ENCODE results near the gene ADCK2.
"Not testable (repeated sequence)": the region's sequence is repeated elsewhere in the genome, so short reads cannot be mapped to it uniquely, and the experiment has no call there.

ADCK2 gene

GRCh38 chr7:140674356-140674800, 1.6 kb downstream of the ADCK2 start:
- no peak for DNase-seq

DNA sequence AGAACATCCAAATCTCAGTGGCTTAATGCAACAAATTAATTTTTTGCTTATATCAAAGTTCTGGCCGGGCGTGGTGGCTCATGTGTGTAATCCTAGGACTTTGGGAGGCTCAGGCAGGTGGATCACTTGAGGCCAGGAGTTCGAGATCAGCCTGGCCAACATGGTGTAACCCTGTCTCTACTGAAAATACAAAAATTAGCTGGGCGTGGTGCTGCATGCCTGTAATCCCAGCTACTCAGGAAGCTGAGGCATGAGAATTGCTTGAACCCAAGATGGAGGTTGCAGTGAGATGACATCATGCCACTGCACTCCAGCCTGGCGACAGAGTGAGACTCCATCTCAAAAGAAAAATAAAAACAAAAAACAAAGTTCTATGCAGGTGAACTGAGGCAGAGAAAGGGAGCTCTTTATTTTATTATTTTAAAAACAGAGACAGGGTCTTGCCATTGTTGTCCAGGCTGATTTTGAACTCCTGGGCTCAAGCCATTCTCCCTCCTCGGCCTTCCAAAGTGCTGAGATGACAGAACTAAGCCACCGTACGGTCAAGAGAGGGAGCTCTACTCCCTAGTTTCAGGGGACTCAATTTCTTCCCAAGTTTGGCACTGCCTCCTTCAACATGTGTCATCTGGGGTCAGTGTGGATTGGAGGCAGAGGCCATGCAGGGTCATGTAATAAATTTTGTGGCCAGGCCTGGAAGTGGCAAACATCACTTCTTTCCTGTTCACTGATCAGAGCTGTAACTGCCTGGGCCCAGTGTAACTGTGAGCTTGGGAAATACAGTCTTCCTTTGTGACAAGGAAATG, 2.4 kb downstream of the ADCK2 start:
- peak; percentile 71 to 87 (median 83) for DNase-seq

DNA sequence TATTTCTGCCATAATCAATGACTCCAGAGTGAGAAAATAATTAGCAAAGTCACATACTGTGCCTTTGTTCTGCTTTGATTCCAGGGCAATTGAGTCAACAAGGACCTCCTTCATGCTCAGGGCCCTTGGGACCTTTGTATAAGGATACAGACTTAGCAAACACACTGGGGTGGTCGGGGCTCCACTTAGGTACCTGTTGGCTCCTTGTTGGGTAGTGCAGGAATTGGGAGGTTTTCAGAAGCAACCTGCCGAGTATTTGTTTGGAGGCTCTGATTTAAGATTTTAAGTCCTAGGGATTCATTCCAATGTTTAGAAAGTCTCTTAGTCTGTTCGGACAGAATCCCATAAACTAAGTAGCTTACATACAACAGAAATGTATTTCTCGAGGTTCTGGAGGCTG, 3.0 kb downstream of the ADCK2 start:
- no peak for DNase-seq

DNA sequence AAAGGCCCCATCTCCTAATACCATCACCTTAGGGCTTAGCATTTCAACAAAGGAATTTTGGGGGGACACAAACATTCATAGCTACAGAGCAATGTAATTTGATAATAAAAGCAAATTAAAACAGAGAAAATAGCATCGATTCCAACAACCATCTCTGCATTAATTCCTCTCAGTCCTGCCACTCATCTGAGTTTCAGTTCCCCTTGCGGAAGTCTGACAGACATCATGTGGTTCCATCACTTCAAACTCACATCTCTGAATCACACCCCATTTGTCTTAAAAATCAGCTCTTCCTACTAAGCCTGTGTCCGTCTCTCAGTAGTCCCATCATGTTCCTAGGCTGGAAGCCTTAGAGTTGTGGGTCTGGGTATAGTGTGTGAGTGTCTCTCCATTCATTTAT, 3.6 kb downstream of the ADCK2 start:
- DNase-seq, result peak; percentile 61 to 84 (median 74)

DNA sequence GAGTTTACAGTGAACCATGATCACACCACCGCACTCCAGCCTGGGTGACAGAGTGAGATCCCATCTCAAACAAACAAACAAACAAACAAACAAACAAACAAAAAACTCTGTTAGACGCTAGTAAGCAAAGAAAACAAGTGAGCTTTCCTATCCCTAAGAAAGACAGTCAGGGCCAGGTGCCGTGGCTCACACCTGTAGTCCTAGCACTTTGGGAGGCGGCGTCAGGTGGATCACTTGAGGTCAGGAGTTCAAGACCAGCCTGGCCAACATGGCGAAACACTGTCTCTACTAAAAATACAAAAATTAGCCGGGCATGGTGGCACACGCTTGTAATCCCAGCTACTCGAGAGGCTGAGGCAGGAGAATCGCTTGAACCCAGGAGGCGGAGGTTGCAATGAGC, 4.2 kb downstream of the ADCK2 start:
- DNase-seq, result not testable (repeated sequence)

GRCh38 chr7:140677496-140677895, 4.8 kb downstream of the ADCK2 start:
- DNase-seq, result no peak

GRCh38 chr7:140678081-140678815, 5.5 kb downstream of the ADCK2 start:
- DNase-seq, result no peak

GRCh38 chr7:140678816-140679130, 6.0 kb downstream of the ADCK2 start:
- DNase-seq, result no peak

DNA sequence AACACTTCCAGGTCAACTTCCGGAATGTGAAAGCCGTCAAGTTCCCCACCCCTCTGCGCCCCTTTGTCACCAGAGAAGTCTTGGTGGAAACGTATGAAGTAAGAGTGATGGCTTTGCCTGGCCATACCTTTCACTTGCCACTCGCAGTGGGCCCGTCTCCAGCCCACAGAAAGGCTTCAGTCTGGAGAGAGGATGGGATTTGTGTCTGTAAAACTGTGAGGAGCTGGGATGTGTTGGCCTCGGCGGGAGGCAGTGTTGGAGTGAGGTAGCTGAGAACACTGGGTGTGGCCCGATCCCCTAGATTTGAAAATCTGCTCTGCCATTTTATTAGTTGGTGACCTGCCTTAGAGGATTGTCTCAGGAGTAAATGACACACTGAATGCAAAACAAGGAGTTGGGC, 6.4 kb downstream of the ADCK2 start:
- no peak for DNase-seq

GRCh38 chr7:140680886-140681285, 8.1 kb downstream of the ADCK2 start:
- no peak for DNase-seq

GRCh38 chr7:140681766-140682165, 9.0 kb downstream of the ADCK2 start:
- no peak for DNase-seq

GRCh38 chr7:140683657-140684056, 10.9 kb downstream of the ADCK2 start:
- no peak for DNase-seq

DNA sequence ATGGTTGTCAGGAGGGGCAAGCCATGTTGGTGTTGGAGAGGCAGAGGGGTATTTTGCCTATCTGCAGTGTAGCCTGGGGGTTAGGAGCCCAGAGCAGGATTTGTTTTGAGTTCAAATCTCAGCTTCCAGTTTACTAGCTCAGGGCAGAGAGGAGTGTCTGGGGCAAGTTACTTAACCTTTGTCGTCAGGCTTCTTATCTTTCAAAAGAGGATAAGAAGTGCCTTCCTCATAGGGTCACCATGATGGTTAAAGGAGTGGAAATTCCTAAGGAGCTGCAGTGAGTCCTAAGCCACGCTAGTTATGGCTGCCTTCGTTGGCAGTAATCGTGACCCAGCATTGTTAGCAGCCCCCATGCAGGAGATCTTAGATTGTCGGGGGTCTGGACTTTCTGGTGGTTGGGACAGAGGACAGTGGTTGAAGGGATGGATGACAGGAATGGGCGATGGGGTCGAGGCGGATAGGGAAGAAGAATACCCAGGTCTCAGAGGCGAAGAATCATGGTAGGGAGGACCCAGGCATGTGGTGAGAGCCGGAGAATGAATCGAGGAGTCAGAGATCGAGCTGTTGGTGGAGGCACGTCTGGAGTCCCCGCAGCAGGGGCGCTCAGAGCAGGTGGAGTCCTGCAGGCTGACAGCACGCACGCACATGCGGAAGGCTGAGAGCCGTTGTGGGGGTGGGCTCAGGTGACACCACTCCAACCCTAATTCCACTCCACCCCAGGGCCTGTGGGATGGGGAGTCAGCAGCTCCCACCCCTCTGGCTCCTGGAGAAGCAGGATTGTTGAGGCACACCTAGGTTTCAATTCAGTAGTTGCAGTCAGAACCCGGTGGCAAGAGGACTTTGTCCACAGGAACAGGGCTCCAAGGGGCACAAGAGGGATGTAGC, 11.6 kb downstream of the ADCK2 start:
- DNase-seq, result no peak

- DNase-seq, result no peak
These were observed 12.8 kb downstream of the ADCK2 start for GRCh38 chr7:140685407-140686087.

GRCh38 chr7:140686921-140687320, 14.2 kb downstream of the ADCK2 start:
- DNase-seq, result no peak

GRCh38 chr7:140688341-140688740, 15.6 kb downstream of the ADCK2 start:
- no peak for DNase-seq

GRCh38 chr7:140689199-140690152, 16.7 kb downstream of the ADCK2 start:
- no peak for DNase-seq

GRCh38 chr7:140691376-140692045, 18.8 kb downstream of the ADCK2 start:
- no peak for DNase-seq

DNA sequence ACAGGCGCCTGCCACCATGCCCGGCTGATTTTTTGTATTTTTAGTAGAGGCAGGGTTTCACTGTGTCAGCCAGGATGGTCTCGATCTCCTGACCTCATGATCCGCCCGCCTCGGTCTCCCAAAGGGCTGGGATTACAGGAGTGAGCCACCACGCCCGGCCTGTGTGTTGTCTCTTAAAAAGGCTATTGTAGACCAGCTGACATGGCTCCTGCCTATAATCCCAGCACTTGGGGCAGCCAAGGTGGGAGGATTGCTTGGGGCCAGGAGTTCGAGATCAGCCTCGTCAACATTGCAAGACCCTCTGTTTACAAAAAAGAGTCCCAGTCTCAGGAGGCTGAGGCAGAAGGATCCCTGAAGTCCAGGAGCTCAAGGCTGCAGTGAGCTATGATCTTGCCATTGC, 21.1 kb downstream of the ADCK2 start:
- DNase-seq, result not testable (repeated sequence)

DNA sequence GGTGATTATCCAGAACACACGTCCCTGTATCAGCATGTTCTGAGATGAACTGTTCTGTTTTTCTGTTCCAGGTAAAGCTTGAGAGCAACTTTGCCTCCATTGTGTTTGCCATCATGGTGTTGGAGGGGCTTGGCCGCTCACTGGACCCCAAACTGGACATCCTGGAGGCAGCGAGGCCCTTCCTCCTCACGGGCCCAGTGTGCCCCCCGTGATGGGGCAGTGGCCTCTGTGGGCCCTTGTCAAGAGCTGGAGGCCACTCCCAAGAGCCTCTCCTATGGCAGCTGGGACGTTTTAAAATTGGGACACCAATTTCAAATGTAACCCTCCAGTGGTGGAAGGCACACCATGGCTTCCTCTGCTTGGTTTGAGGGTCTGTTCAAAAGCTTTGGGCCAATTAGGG, 21.8 kb downstream of the ADCK2 start:
- no peak for DNase-seq

- DNase-seq, result no peak
These were observed 22.6 kb downstream of the ADCK2 start for GRCh38 chr7:140695381-140695780.

All from suppressor macrophage (primary cell).